Measurements from ENCODE around the gene DUOX2.

The DUOX2 gene

GRCh38 chr15:45116482-45117307 is 2.7 kb upstream of the DUOX2 start:
- H3K79me2 ChIP-seq (ENCODE audit: control insufficient read depth, low read length), result no peaks in the 10 kb centered on the region
- H3K27me3 ChIP-seq (ENCODE audit: control insufficient read depth, low read length), result peaks cover 43% of the 10 kb centered on the region

GRCh38 chr15:45116006-45116481 is 2.1 kb upstream of the DUOX2 start:
- Histone ChIP-seq H3K4me1 (ENCODE audit: control insufficient read depth, low read length) (peaks cover 13% of the 10 kb centered on the region), H4K20me1 (ENCODE audit: control insufficient read depth, insufficient read depth, low read depth, low read length) (no peaks in the 10 kb centered on the region), H3K9me2 (replicated peaks; ENCODE audit: control insufficient read depth, low read length) (no peaks in the 10 kb centered on the region), H3K4me3 (ENCODE audit: low read length) (no peak overlapping the region), H3K27ac (ENCODE audit: low read depth, low read length) (no peak overlapping the region), H3K36me3 (ENCODE audit: control insufficient read depth, low read length) (no peaks in the 10 kb centered on the region), H3K79me2 (ENCODE audit: control insufficient read depth, low read length) (no peaks in the 10 kb centered on the region), H3K4me2 (ENCODE audit: low read length) (no peak overlapping the region), H3K9me3 (ENCODE audit: control insufficient read depth, insufficient read depth, low read length) (no peaks in the 10 kb centered on the region), H3K27me3 (ENCODE audit: control insufficient read depth, low read length) (peaks cover 43% of the 10 kb centered on the region), H3F3A (ENCODE audit: control insufficient read depth, insufficient read depth) (no peaks in the 10 kb centered on the region)
- TF ChIP-seq CTCF (IDR thresholded peaks at IDR 0.05; ENCODE audit: low read depth, low read length, poor library complexity, severe bottlenecking), result no peak

More at GRCh38 chr15:45116482-45117307, 2.7 kb upstream of the DUOX2 start:
- Histone ChIP-seq H3F3A (ENCODE audit: control insufficient read depth, insufficient read depth) (no peaks in the 10 kb centered on the region), H3K4me3 (ENCODE audit: low read length) (no peak overlapping the region), H3K9me2 (replicated peaks; ENCODE audit: control insufficient read depth, low read length) (no peaks in the 10 kb centered on the region), H4K20me1 (ENCODE audit: control insufficient read depth, insufficient read depth, low read depth, low read length) (no peaks in the 10 kb centered on the region), H3K4me2 (ENCODE audit: low read length) (no peak overlapping the region), H3K36me3 (ENCODE audit: control insufficient read depth, low read length) (no peaks in the 10 kb centered on the region), H3K9me3 (ENCODE audit: control insufficient read depth, insufficient read depth, low read length) (no peaks in the 10 kb centered on the region), H3K27ac (ENCODE audit: low read depth, low read length) (no peak overlapping the region), H3K4me1 (ENCODE audit: control insufficient read depth, low read length) (peaks cover 13% of the 10 kb centered on the region)
- no peak for TF ChIP-seq EZH2phosphoT487 (IDR thresholded peaks at IDR 0.05; ENCODE audit: borderline replicate concordance, low read length)
- TF ChIP-seq CTCF (IDR thresholded peaks at IDR 0.05; ENCODE audit: low read depth, low read length, poor library complexity, severe bottlenecking), result no peak

GRCh38 chr15:45115312-45115820 is 1.4 kb upstream of the DUOX2 start:
- Histone ChIP-seq H3K4me1 (ENCODE audit: control insufficient read depth, low read length) (peaks cover 13% of the 10 kb centered on the region), H3K9me3 (ENCODE audit: control insufficient read depth, insufficient read depth, low read length) (no peaks in the 10 kb centered on the region), H3K27me3 (ENCODE audit: control insufficient read depth, low read length) (peaks cover 43% of the 10 kb centered on the region), H3F3A (ENCODE audit: control insufficient read depth, insufficient read depth) (no peaks in the 10 kb centered on the region), H3K27ac (ENCODE audit: low read depth, low read length) (no peak overlapping the region), H3K9me2 (replicated peaks; ENCODE audit: control insufficient read depth, low read length) (no peaks in the 10 kb centered on the region), H3K79me2 (ENCODE audit: control insufficient read depth, low read length) (no peaks in the 10 kb centered on the region), H3K36me3 (ENCODE audit: control insufficient read depth, low read length) (no peaks in the 10 kb centered on the region), H4K20me1 (ENCODE audit: control insufficient read depth, insufficient read depth, low read depth, low read length) (no peaks in the 10 kb centered on the region), H3K4me2 (ENCODE audit: low read length) (no peak overlapping the region), H3K4me3 (ENCODE audit: low read length) (no peak overlapping the region)
- TF ChIP-seq CTCF (IDR thresholded peaks at IDR 0.05; ENCODE audit: low read depth, low read length, poor library complexity, severe bottlenecking), result no peak
- no peak for TF ChIP-seq EZH2phosphoT487 (IDR thresholded peaks at IDR 0.05; ENCODE audit: borderline replicate concordance, low read length)
